GM12865 (cell line): ENCODE measurements around the gene RSRC1.

ENCODE experiments used
- DNase-seq: peaks from one replicate; pipeline ENCODE4 v3.0.0; 2010; ENCODE audit warnings: low read depth
- H3K4me3 ChIP-seq: 2 replicates; pipeline ENCODE4 v1.5.1; 2011; ENCODE audit warnings: mild to moderate bottlenecking, low read depth, low read length, control low read depth
- TF ChIP-seq, protein P1 (sequence below): IDR thresholded peaks from 2 replicates; pipeline ENCODE4 v1.5.1; 2011; ENCODE audit warnings: low read length, control low read depth, low read depth, inconsistent platforms; ENCODE audit not compliant: insufficient read depth; ENCODE audit errors: missing control alignments

RSRC1 gene

DNA sequence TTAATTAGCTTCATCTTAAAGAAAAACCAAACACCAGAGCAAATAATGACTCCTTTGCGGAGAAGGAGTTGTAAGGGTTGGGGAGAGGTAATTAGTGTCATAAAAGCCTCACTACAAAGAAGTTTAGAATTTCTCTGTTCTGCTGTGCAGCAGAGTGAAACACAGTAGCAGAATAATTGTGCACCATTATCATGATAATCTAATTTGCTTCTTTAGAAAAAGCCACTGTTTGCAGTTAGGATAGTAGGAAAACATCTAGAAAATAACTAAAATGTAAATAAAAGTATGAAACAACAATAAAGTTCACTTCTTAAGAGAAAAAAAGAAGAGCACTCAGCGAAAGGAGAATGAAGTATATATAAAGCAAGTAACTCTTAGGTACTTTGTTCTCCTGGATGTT is 9.2 kb upstream of the RSRC1 start:
- TF ChIP-seq, protein P1, sequence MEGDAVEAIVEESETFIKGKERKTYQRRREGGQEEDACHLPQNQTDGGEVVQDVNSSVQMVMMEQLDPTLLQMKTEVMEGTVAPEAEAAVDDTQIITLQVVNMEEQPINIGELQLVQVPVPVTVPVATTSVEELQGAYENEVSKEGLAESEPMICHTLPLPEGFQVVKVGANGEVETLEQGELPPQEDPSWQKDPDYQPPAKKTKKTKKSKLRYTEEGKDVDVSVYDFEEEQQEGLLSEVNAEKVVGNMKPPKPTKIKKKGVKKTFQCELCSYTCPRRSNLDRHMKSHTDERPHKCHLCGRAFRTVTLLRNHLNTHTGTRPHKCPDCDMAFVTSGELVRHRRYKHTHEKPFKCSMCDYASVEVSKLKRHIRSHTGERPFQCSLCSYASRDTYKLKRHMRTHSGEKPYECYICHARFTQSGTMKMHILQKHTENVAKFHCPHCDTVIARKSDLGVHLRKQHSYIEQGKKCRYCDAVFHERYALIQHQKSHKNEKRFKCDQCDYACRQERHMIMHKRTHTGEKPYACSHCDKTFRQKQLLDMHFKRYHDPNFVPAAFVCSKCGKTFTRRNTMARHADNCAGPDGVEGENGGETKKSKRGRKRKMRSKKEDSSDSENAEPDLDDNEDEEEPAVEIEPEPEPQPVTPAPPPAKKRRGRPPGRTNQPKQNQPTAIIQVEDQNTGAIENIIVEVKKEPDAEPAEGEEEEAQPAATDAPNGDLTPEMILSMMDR = no peak
- H3K4me3 ChIP-seq = no peak overlapping the region
- DNase-seq = no peak

- DNase-seq = no peak
- no peak overlapping the region for H3K4me3 ChIP-seq
- TF ChIP-seq, protein P1 = no peak
These were observed 8.3 kb upstream of the RSRC1 start for GRCh38 chr3:158101335-158102241.

DNA sequence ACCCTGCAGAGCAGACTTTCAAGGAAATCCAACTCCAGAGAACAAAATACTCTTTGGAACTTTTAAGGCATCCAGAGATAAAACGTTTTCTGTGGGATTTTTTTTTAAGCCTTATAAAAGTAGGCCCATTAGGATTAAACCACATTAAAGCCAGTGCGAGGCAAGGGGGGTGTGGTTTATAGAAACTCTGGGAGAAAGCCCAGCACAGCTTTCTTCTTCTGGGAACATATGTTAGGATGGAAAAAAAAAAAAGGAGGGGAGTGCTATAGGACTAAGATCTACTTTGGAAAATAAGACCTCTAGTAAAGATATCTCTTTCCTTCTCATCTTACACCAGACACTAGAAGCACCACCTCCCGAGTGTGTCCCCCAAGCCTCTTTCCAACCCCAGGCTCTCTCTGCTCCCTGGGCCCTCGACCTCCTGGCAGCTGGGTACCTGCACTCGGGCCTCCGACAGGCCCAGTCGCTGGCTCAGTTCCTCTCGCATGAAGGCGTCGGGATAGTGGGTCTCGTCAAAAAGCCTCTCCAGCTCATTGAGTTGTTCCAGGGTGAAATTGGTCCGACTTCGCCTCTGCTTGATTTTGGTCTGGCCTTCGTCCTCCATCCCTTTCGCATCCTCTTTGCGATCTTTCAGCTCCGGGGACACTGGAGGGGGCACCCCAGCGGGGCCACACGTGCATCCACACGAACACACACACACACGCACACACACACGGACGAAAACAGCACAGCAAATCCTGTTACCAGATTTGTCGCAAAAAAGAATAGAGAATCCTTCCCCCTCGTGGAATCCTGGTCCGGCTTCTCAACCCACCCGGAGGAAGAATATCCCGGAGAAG is 7.4 kb upstream of the RSRC1 start:
- TF ChIP-seq, protein P1 = no peak
- DNase-seq = no peak
- no peak overlapping the region for H3K4me3 ChIP-seq

- no peak overlapping the region for H3K4me3 ChIP-seq
- no peak for DNase-seq
- TF ChIP-seq, protein P1 = no peak
These were observed 6.6 kb upstream of the RSRC1 start for GRCh38 chr3:158103081-158103886.

DNA sequence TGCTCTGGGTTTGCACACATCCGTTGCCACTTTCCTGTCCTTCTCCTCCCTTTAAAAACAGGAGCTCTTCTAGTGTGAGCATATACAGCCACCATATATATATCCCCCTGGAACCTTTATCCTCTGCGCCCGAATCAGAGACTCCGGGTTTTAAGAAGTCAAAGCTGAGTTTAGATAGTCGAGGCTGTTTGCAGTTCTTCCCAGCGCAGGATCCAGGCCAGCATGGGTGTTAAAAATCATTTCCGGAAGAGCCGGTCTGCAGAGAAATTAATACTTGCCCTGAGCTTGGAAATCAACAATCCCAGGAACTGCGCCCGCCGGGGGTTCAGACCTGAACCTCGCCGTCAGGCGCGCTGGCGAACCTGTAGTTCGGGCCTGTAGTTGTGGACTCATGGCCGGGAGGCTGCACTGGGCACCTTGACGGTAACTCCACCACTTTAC is 6.0 kb upstream of the RSRC1 start:
- no peak overlapping the region for H3K4me3 ChIP-seq
- TF ChIP-seq, protein P1 = no peak
- DNase-seq = no peak

DNA sequence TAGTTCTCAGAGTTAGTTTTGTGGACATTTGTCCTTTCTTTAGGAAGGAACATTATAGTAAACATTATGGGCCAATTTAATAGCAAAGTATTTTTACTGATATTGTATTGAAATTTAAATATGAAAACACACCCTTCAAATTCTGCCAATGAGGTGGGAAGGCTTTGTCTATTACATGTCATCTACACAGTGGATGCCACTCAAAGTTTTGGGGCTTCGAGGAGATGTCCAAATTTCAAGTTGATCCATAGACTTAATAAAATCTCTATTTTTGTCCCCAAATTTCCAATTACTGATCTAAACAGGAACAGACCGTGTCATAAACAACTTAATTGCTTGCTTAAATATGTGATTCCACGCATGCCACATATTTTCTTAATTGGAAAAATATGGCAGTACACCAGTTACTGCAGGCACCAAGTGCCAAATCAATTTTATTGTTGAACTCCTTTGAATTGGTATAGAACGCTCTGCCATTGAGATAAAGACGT is 5.4 kb upstream of the RSRC1 start:
- no peak for DNase-seq
- no peak overlapping the region for H3K4me3 ChIP-seq
- TF ChIP-seq, protein P1 = no peak
